ENCODE measurements around the gene NCOA7.

The NCOA7 gene

DNA sequence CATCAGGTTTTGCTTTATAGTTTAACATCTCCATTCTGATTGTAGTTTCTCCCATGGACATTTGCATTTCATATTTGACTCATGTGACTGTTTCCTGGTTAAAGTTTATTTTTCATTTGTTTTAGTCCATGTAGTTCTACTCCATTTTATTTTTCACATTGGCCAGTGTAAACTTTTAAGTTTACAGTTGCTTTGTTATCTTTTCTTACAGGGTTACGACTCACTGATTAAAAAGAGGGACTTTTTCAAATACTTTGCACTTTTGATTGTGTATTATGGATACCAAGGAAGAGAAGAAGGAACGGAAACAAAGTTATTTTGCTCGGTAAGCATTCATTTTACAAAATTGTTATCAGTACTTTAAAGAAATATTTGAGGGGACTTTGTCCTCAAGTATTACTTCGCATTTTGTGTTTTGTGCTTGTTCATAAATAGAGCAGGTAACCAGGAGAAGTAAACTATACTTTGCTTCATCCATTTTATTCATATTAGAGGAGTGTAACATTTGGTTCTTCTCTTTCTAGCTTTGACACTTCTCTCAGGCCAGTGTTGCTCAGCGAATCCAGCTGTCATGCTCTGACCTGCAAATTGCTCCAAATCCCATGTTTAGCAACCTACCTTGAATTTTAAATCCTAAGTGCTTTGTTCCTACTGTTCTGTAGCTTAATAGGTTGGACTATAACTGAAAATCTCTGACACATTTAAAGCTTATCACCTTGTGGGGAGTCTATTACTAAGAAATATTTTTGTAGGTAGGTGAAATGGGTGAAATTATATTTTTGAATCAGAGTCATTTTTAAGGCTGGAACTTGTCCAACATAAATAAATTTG lies 24.5 kb downstream of the NCOA7 start:
- DNase-seq: no peak

DNA sequence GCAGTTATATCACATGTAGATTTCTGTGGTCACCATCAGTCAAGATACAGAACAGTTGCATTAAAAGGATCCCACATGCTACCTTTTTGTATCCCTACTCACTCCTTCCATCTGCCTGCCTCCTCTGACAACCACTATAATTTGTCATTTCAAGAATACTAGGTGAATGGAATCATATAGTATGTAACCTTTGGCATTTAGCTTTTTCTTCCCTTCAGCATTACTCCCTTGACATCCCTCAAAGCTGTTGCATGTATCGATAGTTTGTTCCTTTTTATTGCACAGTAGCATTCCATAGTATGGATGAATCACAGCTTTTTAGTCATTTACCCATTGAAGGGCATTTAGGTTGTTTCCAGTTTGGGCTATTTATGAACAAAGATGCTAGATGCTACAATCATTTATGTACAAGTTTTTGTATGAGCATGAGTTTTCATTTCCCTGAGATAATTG lies 26.1 kb downstream of the NCOA7 start:
- no peak for DNase-seq

DNA sequence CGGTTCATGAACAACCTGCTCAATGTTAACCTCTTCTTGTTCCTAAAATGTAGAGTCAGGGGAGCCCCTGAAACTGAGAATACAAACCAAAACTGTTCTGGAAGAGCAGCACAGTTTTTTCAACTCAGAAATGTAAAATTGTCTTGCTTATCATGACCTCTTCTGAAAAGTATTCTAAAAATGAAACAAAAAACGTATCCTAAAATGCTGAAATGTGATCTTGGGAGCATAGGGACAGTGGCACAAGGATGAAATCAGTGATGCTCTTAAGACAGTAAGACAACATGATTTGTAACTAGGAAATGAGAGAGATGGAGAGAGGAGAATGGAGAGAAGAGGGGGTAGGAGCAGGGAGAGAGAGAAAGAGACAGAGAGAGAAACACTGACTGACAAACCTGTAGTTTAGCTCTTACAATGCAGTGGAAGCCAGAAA lies 27.5 kb downstream of the NCOA7 start:
- DNase-seq: no peak

DNA sequence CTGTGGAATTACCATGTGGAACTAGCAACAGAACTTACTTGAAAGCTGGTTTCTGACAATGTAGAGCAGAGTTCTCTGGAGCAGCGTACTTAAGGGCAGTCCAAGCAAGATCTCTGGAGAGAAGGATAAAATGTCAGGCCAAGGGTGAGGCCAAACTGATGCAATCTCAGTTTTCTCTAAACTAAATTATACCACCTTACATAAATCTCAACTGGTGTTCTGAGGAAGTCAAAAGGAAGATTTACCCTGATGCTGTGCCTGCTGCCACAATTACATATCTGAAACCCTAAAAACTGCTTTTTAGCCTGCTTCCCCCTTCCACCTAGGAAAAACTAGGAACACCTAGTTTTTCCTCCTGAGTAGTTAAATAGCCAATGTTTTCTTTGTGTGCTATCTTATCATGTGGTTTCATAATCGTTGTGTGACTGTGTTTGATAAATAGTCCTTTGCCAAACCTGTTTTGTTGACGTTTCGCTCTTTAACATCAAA lies 28.1 kb downstream of the NCOA7 start:
- DNase-seq: no peak

DNA sequence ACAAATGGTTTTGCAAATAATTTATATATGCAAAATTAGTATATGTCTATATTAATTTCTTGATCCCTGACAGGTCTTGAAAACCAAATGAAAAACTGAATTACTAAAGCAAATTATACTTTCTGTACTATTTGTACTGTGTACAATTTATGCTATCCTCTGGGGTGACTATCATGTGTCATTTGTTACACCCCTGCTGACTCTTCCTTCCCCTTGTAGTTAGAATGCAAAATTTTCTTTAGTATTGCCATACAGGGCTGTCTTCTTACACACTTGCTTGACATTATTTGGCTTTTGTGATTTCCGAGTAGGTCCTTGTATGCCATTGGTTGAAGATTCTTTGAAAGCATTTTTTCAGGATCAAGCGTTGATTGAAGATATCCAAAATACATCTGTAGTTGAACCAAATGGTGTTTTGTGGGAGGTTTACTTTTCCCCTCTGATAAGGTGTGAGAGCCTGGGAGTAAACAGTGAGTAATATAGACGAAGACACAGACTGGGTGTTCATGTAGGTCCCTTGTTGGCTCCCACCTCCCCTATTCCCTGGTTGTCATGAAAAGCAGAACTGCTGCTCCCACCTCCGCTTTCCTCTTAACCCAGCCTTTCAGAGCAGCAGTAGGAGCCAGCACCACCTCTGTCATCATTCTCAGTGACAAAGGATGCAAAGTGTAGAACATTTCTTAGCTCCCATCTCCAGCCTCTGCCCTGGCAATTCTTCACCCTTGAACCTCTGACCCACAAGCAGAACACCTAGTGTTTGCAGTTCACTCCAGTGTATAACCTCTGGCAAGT lies 29.0 kb downstream of the NCOA7 start:
- DNase-seq: no peak

DNA sequence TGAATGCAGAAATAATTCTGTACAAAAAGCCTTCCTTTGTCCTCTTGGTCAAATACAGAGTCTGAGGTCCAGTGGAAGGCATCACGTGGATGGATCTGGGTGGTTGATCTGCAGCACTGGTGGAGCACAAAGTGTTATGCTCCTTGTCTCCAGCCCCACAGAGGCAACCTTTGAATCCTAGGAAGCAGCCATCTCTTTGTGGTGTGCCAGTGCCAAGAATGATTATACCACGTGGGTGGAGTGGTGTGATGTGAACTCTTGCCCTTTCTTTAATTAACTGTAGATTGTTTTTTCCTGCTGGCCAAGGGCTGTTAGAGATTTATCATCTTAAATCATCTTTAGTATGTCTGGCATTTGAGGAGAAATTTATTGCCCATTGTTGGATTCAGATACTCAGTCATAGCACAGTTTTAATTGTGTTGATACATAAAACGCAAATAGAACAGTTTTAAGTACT lies 31.1 kb downstream of the NCOA7 start:
- no peak for DNase-seq

DNA sequence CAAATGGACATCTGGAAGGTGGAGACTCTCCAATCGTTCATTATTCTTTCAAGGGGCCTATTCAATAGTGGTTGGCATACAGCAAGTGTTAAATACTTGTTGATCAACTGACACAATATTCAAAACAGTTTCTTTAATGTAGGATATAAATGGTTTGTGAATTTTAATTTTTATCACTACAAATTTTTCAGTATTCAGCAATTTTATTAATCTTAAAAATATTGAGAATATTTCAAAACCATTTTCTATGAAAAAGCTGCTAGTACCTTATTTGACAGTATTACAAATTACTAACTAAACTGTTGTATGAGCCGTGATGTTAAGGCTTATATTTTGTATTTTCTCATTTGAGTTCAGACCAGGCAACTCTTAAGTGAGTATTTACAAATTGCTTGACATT lies 32.4 kb downstream of the NCOA7 start:
- DNase-seq: no peak

DNA sequence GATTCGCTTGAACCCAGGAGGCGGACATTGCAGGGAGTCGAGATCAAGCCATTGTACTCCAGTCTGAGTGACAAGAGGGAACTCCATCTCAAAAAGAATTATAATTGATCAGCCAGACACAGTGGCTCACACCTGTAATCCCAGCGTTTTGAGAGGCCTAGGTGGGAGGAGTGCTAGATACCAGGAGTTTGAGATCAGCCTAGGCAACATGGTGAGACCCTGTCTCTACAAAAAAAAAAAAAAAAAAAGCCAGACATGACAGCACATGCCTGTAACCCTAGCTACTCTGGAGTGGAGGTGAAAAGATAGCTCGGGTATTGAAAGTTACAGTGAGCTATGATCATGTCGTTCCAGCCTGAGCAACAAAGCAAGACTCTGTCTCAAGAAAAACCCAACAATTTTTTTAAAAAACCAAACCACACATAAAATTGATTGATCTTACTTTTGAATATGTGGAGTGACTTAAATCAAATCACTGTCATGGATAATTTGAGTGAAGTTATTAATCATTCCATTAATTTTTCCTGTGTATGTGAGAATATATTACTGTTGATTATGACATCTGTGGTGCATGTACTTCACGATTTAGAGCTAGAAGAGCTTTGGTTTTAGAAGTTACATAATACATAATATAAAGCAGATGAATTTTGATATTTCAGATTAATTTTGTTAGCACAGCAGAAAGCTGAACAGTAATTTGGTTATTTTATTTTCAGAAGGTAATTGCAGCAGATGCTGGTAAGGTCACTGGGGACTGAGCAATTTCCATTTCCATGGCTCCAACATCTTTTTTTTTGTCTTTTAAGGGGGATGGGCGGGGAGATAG lies 34.4 kb downstream of the NCOA7 start:
- DNase-seq: no peak

DNA sequence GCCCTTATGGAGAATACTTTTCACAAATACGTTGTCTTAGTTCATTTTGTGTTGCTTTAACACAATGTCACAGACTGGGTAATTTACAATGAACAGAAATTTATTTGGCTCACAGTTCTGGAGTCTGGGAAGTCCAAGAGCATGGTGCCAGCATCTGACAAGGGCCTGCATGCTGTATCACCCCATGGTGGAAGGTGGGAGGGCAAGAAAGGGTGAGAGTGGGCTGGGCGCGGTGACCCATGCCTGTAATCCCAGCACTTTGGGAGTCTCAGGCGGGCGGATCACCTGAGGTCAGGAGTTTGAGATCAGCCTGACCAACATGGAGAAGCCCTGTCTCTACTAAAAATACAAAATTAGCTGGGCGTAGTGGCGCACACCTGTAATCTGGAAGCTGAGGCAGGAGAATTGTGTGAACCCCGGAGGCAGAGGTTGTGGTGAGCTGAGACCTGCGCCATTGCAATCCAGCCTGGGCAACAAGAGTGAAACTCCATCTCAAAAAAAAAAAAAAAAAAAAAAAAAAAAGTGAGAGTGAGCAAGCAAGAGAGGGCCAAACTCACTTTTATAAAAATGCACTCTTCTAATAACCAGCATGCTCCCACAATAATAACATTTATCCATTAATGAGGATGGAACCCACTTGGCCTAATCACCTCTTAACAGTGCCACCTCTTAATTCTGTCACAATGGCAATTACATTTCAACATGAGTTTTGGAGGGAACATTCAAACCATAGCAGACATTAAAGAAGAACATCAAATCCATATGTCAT lies 36.1 kb downstream of the NCOA7 start:
- DNase-seq: no peak

DNA sequence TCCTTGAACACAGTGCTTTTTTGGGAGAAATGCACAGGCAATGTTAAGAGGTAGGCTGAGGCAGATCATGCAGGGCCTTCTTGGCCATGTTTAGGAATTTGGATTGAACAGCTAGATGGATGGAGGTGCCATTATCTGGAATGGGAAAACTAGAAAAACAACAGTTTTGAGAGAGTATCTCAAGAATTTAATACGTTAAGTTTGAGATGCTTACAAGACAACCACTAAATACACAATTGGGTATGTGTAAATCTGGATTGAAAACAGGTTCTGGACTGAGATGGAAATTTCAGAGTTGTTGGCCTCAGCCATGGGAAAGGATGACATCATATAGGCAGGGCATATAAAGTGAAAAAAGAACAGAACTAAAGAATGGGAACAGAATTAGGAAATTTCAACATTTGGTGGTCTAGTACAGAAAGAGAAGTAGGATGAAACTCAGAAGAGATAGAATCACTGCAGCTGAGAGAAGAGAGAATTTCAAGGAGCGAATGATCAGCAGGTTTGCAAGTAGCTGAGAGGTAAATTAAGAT lies 37.1 kb downstream of the NCOA7 start:
- no peak for DNase-seq

DNA sequence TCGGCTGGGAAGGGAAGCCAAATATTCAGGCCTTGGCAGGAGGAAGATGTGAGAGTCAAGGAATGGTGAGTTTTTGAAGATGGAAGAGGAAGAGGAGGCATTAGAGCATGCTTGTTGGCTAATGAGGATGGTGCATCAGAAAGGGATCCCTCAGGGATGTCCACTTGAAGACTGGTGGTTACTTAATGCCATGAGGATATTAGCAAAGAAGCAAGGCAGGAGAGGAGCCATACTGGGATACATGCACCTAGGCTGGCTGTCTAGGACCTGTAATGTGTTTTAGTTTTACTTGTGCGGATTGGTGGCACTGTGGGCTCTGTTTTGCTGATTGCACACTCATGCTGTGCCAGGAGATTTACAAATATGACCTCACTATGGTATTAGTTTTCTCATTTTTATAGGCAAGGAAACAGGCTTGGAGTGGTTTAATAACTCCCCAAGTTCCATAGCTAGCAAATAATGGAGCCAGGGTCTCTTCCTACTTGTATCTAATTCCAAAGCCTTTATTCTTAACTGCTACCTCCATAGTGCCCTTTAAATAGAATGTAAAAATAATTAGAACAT lies 37.8 kb downstream of the NCOA7 start:
- DNase-seq: no peak

DNA sequence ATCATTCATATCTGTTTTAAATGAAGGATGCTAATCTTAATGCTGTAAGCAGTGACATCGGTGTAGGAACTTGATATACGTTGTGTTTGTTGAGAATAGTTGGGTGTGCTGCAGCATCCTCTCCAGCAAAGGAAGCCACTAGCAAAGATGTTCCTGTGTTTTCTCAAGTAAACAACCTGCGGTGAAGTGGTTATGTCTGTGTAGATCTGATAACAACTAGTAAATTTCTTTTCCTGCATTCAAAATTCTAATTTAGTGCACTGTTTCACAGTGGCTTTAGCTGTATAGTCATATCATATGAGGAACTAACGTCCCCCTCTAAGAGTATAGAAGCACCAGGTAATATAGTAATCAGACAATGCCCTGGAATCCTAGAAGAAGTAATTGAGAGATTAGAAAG lies 38.7 kb downstream of the NCOA7 start:
- no peak for DNase-seq

DNA sequence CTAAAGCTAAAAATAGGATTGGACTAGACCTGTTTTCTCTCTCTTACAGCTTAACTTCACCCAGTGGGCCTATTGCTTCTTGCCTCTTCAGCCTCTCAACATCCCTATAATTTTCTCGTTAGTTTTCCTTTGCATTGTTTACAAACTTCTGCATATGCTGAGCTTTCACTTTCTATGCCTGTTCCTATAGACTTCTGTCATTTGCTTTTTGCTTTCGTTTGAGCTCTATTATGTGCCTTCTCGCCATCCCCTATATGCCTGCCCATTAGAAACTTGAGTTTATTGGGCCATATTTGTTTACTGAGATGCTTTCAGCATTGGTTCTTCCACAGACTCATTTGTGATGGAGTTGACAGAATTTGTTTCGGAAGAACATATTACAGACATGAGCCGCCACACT lies 40.9 kb downstream of the NCOA7 start:
- DNase-seq: no peak

DNA sequence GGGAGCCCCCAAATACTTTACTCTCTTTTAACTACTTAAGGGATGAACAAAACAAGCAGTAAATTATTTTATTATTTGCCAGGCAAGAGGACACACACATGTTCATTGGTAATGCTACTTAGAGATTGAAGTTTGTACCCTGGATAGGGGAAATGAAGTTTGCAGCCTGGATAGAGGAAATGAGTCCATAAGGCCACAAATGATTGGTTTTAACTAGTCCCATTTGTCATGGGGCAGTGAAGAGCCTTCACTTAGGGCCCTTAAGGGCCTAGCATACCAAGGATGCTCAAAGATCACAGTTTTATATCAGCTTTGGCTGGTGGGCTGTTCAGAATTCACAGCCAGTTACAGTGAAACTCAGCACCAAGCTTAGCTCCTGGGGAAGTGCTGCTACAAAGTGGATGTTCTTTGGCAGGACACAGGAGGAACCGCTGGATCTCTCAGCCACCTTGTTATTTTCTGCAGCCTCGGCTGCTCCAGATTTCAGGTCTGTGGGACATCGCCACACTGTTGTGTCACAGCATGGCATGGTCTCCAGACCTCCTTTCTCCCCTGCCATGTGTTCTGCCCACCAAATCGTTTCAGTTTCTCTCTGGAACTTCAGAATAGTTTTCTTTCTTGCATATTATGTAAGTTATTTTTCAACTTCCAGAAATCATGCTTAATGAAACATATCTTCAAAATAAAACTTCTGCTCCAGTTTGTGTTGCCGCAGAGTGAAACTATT lies 41.8 kb downstream of the NCOA7 start:
- no peak for DNase-seq

DNA sequence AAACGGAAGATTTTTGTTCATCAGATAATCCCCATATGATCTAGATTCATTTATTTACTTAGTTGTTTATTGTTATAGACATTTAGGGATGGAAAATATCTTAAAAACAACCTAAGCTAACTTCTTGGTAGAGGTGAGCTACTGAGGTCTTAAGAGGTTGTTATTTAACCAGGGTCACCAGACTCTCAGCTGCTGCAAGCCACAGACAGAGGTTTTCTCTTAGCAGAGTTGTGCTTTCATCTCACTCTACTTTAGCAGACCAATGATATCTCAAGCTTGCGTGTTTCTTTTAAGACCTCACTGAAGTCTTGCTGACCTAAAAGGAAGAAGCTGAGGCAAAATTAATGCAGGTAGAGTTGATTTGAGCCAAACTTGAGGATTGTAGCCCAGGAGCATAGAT lies 43.6 kb downstream of the NCOA7 start:
- no peak for DNase-seq

DNA sequence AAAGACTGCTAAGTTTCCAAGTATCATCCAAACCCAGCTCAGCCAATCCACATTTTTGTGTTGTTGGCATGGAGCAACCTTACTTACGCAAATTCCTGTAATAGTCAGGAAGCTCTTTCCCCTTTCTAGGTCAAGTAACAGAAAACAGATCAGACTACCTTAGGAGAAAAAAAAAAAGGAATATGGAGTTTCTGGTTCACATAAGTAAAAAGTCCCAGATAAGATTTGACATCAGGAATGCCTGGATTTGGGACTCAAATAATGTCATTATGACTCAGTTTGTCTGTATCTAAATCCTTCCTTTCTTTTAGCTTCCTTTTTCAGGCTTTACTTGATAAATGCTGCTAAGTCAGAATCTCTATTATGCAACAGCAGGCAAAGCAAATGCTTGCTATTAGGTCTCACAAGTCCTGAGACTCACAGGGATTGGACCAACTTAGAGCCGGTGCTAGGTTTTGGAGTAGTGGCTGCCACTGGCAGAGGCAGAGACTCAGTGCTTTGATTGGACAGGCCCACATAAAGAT lies 44.5 kb downstream of the NCOA7 start:
- no peak for DNase-seq

DNA sequence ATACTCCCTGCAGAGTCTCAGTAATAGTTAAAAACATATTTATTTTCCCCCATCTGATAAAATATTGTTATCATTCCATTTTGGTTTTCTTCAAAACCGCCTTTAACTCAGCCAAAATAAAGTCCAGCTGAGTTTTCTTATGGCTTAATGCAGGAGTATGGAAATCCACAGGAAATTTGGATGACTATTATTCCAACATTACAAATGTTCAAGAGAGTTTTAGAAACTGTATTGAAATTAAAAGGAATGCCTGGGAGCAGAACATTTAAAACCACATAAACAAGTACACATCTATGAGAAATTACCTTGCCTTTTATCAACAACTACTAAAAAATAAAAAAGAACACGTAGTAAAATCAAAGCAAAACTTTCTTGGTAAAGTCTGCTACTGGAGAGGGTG lies 45.7 kb downstream of the NCOA7 start:
- DNase-seq: no peak

DNA sequence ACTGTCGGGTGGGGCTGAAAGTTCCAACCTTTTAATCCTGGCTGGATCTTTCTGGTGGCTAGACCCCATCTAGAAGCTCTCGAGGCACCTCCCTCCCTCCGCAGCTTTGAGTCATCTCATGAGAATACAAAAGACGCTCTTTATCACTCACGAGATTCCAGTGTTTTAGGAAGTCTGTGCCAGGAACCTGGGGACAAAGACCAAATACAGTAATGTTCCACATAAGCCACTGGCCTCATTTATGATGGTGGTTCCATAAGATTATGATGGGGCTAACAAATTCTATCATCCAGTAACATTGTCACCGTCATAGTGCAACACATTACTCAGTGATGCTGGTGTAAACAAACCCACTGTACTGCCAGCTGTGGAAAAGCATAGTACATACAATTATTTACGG lies 48.7 kb downstream of the NCOA7 start:
- no peak for DNase-seq

DNA sequence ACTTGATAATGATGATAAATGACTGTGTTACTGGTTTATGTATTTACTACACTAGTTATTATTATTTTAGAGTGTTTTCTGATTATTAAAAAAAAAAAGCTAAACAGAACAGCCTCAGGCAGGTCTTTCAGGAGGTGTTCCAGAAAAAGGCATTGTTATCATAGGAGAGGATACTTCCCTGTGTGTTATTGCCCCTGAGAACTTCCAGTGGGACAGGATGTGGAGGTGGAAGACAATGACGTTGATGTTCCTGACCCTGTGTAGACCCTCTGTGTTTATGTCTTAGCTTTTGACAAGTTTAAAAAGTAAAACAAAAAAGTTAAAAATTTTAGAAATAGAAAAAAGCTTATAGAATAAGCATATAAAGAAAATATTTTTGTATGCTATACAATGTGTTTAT lies 49.1 kb downstream of the NCOA7 start:
- DNase-seq: no peak

DNA sequence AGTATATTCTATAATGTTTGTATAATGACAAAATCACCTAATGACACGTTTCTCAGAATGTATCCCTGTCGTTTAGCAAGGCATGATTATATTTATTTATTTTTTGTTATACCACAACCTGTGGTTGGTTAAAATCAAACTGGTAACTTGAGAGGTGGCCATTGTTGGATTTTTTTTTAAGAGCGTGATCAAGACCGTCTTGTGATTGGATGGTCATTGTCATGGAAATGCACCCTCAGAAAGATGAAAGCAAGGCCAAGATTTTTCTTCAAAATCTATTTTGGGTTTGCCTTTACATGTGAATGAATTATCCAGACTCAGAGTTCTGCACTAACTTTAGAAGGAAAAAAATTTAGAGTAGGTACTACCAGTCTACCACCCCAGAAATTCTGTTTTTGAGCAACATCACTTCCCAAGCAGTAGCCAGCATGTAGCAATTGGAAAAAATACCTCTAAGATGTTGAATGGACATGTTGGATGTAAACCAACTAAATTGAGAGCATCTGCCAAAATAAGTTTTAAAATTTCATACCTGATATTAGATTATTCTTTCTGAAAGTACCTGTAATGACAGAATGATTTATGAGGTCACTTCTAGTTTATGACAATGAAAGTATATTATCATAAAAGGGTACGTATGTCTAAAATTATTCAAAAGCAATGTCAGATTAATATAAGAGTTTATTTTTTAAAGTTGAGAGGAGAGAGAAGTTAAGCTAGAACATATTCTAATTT lies 50.8 kb downstream of the NCOA7 start:
- DNase-seq: no peak
